H1 (cell line): ENCODE data around the gene MBD3L1.

Source experiments
- EP300 ChIP-seq, 2 experiments: IDR thresholded peaks; 1 replicate in 1 of 2; 2 replicates in 1 of 2; pipeline ENCODE4 v1.6.1; 2011 to 2012; ENCODE audit warnings: low read depth in 2 of 2, low read length in 2 of 2, mild to moderate bottlenecking in 2 of 2, borderline replicate concordance in 1 of 2, inconsistent platforms in 1 of 2, moderate library complexity in 1 of 2
- EZH2 ChIP-seq: fragments of 200-600 bp; sonication (generic); IDR thresholded peaks from 2 replicates; pipeline ENCODE4 v1.7.1; 2012; ENCODE audit warnings: low read depth, mild to moderate bottlenecking, moderate library complexity, low read length, inconsistent platforms; ENCODE audit not compliant: severe bottlenecking
- GABPA ChIP-seq: IDR thresholded peaks from 2 replicates; pipeline ENCODE4 v1.6.1; 2011; ENCODE audit warnings: mild to moderate bottlenecking, low read length, moderate library complexity, borderline replicate concordance; ENCODE audit not compliant: insufficient read depth
- GTF2F1 ChIP-seq: IDR thresholded peaks from 2 replicates; pipeline ENCODE4 v1.6.1; 2012; ENCODE audit warnings: low read depth, low read length, improper control_type of control experiment, borderline replicate concordance
- POLR2A ChIP-seq, 2 experiments: IDR thresholded peaks; 1 replicate in 1 of 2; 2 replicates in 1 of 2; pipeline ENCODE4 v1.6.1; 2011; ENCODE audit warnings: low read depth in 2 of 2, low read length in 2 of 2, mild to moderate bottlenecking in 2 of 2; ENCODE audit errors: control extremely low read depth in 1 of 2
- POLR2AphosphoS5 ChIP-seq: IDR thresholded peaks from 2 replicates; pipeline ENCODE4 v1.6.1; 2011; ENCODE audit warnings: low read depth, low read length
- RBBP5 ChIP-seq: IDR thresholded peaks from 2 replicates; pipeline ENCODE4 v1.7.1; 2012; ENCODE audit warnings: low read depth, mild to moderate bottlenecking, inconsistent platforms, low read length, moderate library complexity, borderline replicate concordance
- SP1 ChIP-seq: IDR thresholded peaks from 2 replicates; pipeline ENCODE4 v1.6.1; 2011; ENCODE audit warnings: low read depth, low read length
- SUZ12 ChIP-seq: fragments of 200-600 bp; sonication (generic); IDR thresholded peaks from 2 replicates; pipeline ENCODE4 v1.6.1; 2012; ENCODE audit warnings: mild to moderate bottlenecking, inconsistent platforms, low read length, moderate library complexity, mixed read lengths
- TF ChIP-seq, protein P1 (sequence below), 3 experiments: IDR thresholded peaks; 1 replicate in 2 of 3; 2 replicates in 1 of 3; pipeline versions ENCODE4 v1.5.1 to v1.6.1; 2011; ENCODE audit warnings: low read length in 3 of 3, mild to moderate bottlenecking in 3 of 3, inconsistent platforms in 2 of 3, low read depth in 1 of 3, moderate library complexity in 1 of 3; ENCODE audit not compliant: insufficient read depth in 1 of 3; ENCODE audit errors: control extremely low read depth in 1 of 3
- TF ChIP-seq, protein P2 (sequence below): IDR thresholded peaks from 2 replicates; pipeline ENCODE4 v1.6.1; 2012; ENCODE audit warnings: inconsistent platforms

DNA sequence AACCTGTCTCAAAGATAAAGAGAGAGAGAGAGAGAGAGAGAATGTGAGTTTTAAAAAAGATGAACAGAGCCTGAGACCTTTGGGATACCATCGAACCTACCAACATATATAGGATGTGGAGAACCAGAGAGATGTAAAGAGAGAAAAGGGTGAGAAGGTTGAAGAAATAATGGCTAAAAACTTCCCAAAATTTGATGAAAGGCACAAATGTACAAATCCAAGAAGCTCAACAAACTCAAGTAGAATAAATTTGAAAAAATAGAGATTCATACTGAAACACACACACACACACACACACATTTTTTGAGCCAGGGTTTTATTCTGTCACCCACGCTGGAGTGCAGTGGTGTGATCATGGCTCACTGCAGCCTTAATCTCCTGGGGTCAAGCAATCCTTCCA lies 16.4 kb upstream of the MBD3L1 start:
- no peak for TF ChIP-seq EZH2
- no peak for TF ChIP-seq POLR2A (IDR thresholded peaks at IDR 0.05; ENCODE audit: control extremely low read depth in 1 of 2, low read depth in 2 of 2, low read length in 2 of 2)
- TF ChIP-seq, protein P1, sequence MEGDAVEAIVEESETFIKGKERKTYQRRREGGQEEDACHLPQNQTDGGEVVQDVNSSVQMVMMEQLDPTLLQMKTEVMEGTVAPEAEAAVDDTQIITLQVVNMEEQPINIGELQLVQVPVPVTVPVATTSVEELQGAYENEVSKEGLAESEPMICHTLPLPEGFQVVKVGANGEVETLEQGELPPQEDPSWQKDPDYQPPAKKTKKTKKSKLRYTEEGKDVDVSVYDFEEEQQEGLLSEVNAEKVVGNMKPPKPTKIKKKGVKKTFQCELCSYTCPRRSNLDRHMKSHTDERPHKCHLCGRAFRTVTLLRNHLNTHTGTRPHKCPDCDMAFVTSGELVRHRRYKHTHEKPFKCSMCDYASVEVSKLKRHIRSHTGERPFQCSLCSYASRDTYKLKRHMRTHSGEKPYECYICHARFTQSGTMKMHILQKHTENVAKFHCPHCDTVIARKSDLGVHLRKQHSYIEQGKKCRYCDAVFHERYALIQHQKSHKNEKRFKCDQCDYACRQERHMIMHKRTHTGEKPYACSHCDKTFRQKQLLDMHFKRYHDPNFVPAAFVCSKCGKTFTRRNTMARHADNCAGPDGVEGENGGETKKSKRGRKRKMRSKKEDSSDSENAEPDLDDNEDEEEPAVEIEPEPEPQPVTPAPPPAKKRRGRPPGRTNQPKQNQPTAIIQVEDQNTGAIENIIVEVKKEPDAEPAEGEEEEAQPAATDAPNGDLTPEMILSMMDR (IDR thresholded peaks at IDR 0.05; ENCODE audit: control extremely low read depth in 1 of 3, insufficient read depth in 1 of 3, low read depth in 1 of 3, low read length in 3 of 3) = no peak
- no peak for TF ChIP-seq EP300 (IDR thresholded peaks at IDR 0.05; ENCODE audit: borderline replicate concordance in 1 of 2, low read depth in 2 of 2, low read length in 2 of 2)
- no peak for TF ChIP-seq GTF2F1
- TF ChIP-seq SP1 = no peak
- no peak for TF ChIP-seq RBBP5
- TF ChIP-seq, protein P2, sequence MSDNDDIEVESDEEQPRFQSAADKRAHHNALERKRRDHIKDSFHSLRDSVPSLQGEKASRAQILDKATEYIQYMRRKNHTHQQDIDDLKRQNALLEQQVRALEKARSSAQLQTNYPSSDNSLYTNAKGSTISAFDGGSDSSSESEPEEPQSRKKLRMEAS = no peak
- TF ChIP-seq POLR2AphosphoS5 = no peak
- TF ChIP-seq GABPA = no peak
- TF ChIP-seq SUZ12 = no peak
